GM23338 (cell line): Measurements from ENCODE around the gene OASL. TPM values are rescaled to one million over a fixed set of nuclear protein-coding genes. Genes with fewer than 3 reads are reported as not detected.

Source experiments
- polyA plus RNA-seq: library from polyadenylated mRNA; unstranded; fragments of >200 nt; fragmentation: Nextera tagmentation; extraction: Ambion mirVana; gene quantifications from 2 replicates; pipeline ENCODE4 v1.2.1, GENCODE V29; 2016
- small RNA-seq: library from RNA; depleted of rRNA; stranded (forward); fragments of <200 nt; gene quantifications from one replicate; pipeline ENCODE3, GENCODE V24; 2014; ENCODE audit warnings: low replicate concordance
- total RNA-seq: library from RNA; depleted of rRNA; stranded (reverse); fragments of >200 nt; shearing (Covaris generic); gene quantifications from 2 replicates; pipeline ENCODE4 v1.2.3, GENCODE V29; 2014; rRNA removed

Gene OASL
- total and polyA plus RNA-seq, 2 experiments from 2014 or later = not detected

Small RNA genes lying within 50 kb of the gene (small RNA-seq; reads per million reads assigned to genes)
- gene AC079602.2 = not detected

Other genes with a start within 250 kb of the OASL start
- gene SPPL3, start 134.9 kb downstream of the OASL start, total RNA-seq = 25.2 and 27.8 TPM in 2 replicates
- gene SPPL3, start 134.9 kb downstream of the OASL start, polyA plus RNA-seq = 10.9 and 12.7 TPM in 2 replicates
- not detected in 2 replicates for gene HNF1A, start 60.7 kb downstream of the OASL start, total RNA-seq
- 0.10 and 0.11 TPM in 2 replicates for gene HNF1A, start 60.7 kb downstream of the OASL start, polyA plus RNA-seq
- 9.8 and 15.2 TPM in 2 replicates for gene C12orf43, start 22.8 kb downstream of the OASL start, total RNA-seq
- 19.6 and 20.7 TPM in 2 replicates for gene C12orf43, start 22.8 kb downstream of the OASL start, polyA plus RNA-seq
- gene P2RX7, start 93.6 kb upstream of the OASL start, total RNA-seq = 0.24 and 0.74 TPM in 2 replicates
- gene P2RX7, start 93.6 kb upstream of the OASL start, polyA plus RNA-seq = 0.43 and 0.48 TPM in 2 replicates
- 18.9 and 19.5 TPM in 2 replicates for gene P2RX4, start 170.9 kb upstream of the OASL start, total RNA-seq
- 5.6 and 5.9 TPM in 2 replicates for gene P2RX4, start 170.9 kb upstream of the OASL start, polyA plus RNA-seq